Natural killer cell (primary cell): Measurements from ENCODE around the gene ZNF407. TPM values are rescaled to one million over a fixed set of nuclear protein-coding genes. Genes with fewer than 3 reads are reported as not detected.

Experiments used
- ATAC-seq, 3 donors: fragments of 150-1000 bp in 2 of 3; fragments of 200-7000 bp in 1 of 3; cut with Tn5 transposase; 1 replicate in 1 of 3; 2 replicates in 2 of 3; pipeline ENCODE4 v1.10.0; 2021; ENCODE audit warnings: mild to moderate bottlenecking in 2 of 3, moderate library complexity in 2 of 3
- DNase-seq, 2 donors: peaks; one replicate each; pipeline versions ENCODE4 v3.0.0 to v3.0.0-alpha.2; 2013 to 2021; ENCODE audit warnings: mixed read lengths in 1 of 2
- H3K27ac ChIP-seq: one replicate; pipeline ENCODE4 v1.5.1; 2013; ENCODE audit warnings: mild to moderate bottlenecking, low read length
- H3K27me3 ChIP-seq: one replicate; pipeline ENCODE4 v1.6.1; 2013; ENCODE audit warnings: low read length; ENCODE audit not compliant: control insufficient read depth, insufficient read depth
- H3K36me3 ChIP-seq: one replicate; pipeline ENCODE4 v1.6.1; 2013; ENCODE audit warnings: low read length; ENCODE audit not compliant: control insufficient read depth, insufficient read depth
- H3K4me1 ChIP-seq: one replicate; pipeline ENCODE4 v1.6.1; 2013; ENCODE audit warnings: low read length; ENCODE audit not compliant: control insufficient read depth, insufficient read depth
- H3K4me3 ChIP-seq: one replicate; pipeline ENCODE4 v1.5.1; 2013; ENCODE audit warnings: low read length
- H3K9me3 ChIP-seq: one replicate; pipeline ENCODE4 v1.6.1; 2013; ENCODE audit warnings: low read length; ENCODE audit not compliant: control insufficient read depth, insufficient read depth
- H3K27ac Mint-ChIP-seq, 2 donors: one replicate each; pipeline ENCODE4 v1.8.0; 2022; ENCODE audit warnings: mild to moderate bottlenecking in 2 of 2, mixed read lengths in 2 of 2, moderate library complexity in 1 of 2
- H3K27me3 Mint-ChIP-seq, 2 donors: one replicate each; pipeline ENCODE4 v1.8.0; 2022; ENCODE audit warnings: low read depth in 2 of 2, mixed read lengths in 2 of 2
- H3K36me3 Mint-ChIP-seq: one replicate; pipeline ENCODE4 v1.8.0; 2022; ENCODE audit warnings: mixed read lengths
- H3K4me1 Mint-ChIP-seq, 2 donors: one replicate each; pipeline ENCODE4 v1.8.0; 2022; ENCODE audit warnings: mixed read lengths in 2 of 2
- H3K4me3 Mint-ChIP-seq: one replicate; pipeline ENCODE4 v1.8.0; 2022; ENCODE audit warnings: mild to moderate bottlenecking, moderate library complexity, mixed read lengths
- H3K9me3 Mint-ChIP-seq, 2 donors: one replicate each; pipeline ENCODE4 v1.8.0; 2022; ENCODE audit warnings: mixed read lengths in 2 of 2
- CTCF ChIP-seq: fragments of 200-600 bp; IDR thresholded peaks from one replicate; pipeline ENCODE4 v1.8.0; 2022; ENCODE audit warnings: antibody characterized with exemption
- WGBS: methylation state at CpG from one replicate; pipeline ENCODE4 v1.1.7; 2013; ENCODE audit warnings: missing lambda C conversion rate; ENCODE audit not compliant: insufficient coverage; 5-methylcytosine and 5-hydroxymethylcytosine counted together
- intact Hi-C: fragments of 100-400 bp; cut with micrococcal nuclease; formaldehyde crosslinking; loops from one replicate; pipeline ENCODE4 v1.14.2; 2022
- total RNA-seq, 4 donors: library from RNA; stranded (reverse); fragments of 120-200 nt in 1 of 4; gene quantifications; one replicate each; pipeline versions ENCODE4 v1.2.3 to v1.2.4, GENCODE V29; 2013 to 2022

ZNF407 gene
- total RNA-seq, 3 donors from 2014 or later (not counting 1 experiment from before 2014, with no cell fraction given), result 28.4 to 36.7 (median 36.3) TPM

- Mint-ChIP-seq H3K4me1 (peaks cover 31 to 35% of the 10 kb centered on the region in 2 donors), H3K4me3 (peak overlapping the region; percentile 56), H3K27me3 (no peaks in the 10 kb centered on the region), H3K36me3 (no peaks in the 10 kb centered on the region), H3K27ac (peak overlapping the region; percentile 57 to 63), H3K9me3 (no peaks in the 10 kb centered on the region)
- Histone ChIP-seq H3K27me3 (no peaks in the 10 kb centered on the region), H3K9me3 (no peaks in the 10 kb centered on the region), H3K36me3 (no peaks in the 10 kb centered on the region), H3K4me3 (no peak overlapping the region), H3K27ac (no peak overlapping the region), H3K4me1 (peaks cover 9% of the 10 kb centered on the region)
- 34% methylated on average over 4 of the region's 4 CpGs for whole genome bisulfite sequencing
- TF ChIP-seq CTCF, result no peak
- intact Hi-C loops, result loop anchor here (5.0 kb wide), 1 partner anchor 47 kb away; no protein-coding TSS in a partner anchor
- DNase-seq (peak in 1 of 2 donors; percentile 39), ATAC-seq (no peak)
Observed at GRCh38 chr18:74950479-74950878, 352.8 kb downstream of the ZNF407 start.

DNA sequence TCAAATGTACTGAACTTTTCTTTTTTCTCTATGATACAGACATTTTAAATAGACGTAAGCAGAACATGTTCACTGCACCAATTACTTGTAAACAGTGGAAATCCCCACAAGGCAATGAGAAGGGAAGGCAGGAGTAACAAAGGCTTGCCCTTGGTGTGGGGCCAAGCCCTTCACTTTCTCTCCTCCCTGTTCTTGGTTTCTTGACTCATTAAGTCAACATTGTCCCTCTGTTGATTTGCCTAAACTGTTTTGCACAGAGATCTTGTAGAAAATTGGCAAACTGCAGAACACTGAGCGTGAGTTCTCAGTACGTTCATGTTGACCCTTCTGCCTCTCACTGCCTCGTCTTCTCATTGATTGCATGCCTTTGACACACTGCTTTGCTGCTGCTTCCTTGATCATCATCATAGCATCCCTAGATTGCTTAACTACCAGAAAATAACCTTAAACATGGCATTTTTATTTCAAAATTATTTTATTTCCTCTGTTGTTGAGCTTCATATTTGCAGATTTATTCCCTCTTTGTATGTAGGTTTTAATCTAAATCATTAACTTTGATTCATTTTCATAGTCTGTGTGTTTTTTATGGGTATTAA is 353.6 kb downstream of the ZNF407 start:
- Mint-ChIP-seq H3K27ac (peak overlapping the region; percentile 57 to 63), H3K36me3 (no peaks in the 10 kb centered on the region), H3K9me3 (no peaks in the 10 kb centered on the region), H3K4me1 (peaks cover 25 to 30% of the 10 kb centered on the region in 2 donors), H3K4me3 (peak overlapping the region; percentile 56), H3K27me3 (no peaks in the 10 kb centered on the region)
- intact Hi-C loops, result loop anchor here (5.0 kb wide), 1 partner anchor 46 kb away; no protein-coding TSS in a partner anchor
- Histone ChIP-seq H3K36me3 (no peaks in the 10 kb centered on the region), H3K27me3 (no peaks in the 10 kb centered on the region), H3K9me3 (no peaks in the 10 kb centered on the region), H3K27ac (no peak overlapping the region), H3K4me1 (peaks cover 9% of the 10 kb centered on the region), H3K4me3 (no peak overlapping the region)
- DNase-seq (peak in 1 of 2 donors; percentile 73), ATAC-seq (peak; percentile 46 to 64 (median 58))
- whole genome bisulfite sequencing, result 94% methylated on average over 4 of the region's 4 CpGs
- TF ChIP-seq CTCF, result no peak

GRCh38 chr18:74957588-74958224 is 360.0 kb downstream of the ZNF407 start:
- H3K4me3 Mint-ChIP-seq, result no peak overlapping the region
- Histone ChIP-seq H3K4me3 (no peak overlapping the region), H3K27me3 (no peaks in the 10 kb centered on the region), H3K36me3 (no peaks in the 10 kb centered on the region), H3K4me1 (no peaks in the 10 kb centered on the region), H3K9me3 (no peaks in the 10 kb centered on the region), H3K27ac (no peak overlapping the region)
- DNase-seq (no peak), ATAC-seq (no peak)
- no peaks in the 10 kb centered on the region for H3K36me3 Mint-ChIP-seq
- no peak overlapping the region for H3K27ac Mint-ChIP-seq
- H3K9me3 Mint-ChIP-seq, result no peaks in the 10 kb centered on the region
- peaks cover 0 to 18% of the 10 kb centered on the region in 2 donors for H3K4me1 Mint-ChIP-seq
- 97% methylated on average over 5 of the region's 8 CpGs for WGBS
- intact Hi-C loops, result no loop called here
- no peak for TF ChIP-seq CTCF
- H3K27me3 Mint-ChIP-seq, result no peaks in the 10 kb centered on the region
